NCI-H1105 (cell line): Measurements from ENCODE around the gene GLUD1.
"Not testable (repeated sequence)": the region's sequence is repeated elsewhere in the genome, so short reads cannot be mapped to it uniquely, and the experiment has no call there.

ENCODE experiments used
- DNase-seq: peaks from one replicate; lab custom pipeline; 2025; lab: John Stamatoyannopoulos, UW

Gene GLUD1

DNA sequence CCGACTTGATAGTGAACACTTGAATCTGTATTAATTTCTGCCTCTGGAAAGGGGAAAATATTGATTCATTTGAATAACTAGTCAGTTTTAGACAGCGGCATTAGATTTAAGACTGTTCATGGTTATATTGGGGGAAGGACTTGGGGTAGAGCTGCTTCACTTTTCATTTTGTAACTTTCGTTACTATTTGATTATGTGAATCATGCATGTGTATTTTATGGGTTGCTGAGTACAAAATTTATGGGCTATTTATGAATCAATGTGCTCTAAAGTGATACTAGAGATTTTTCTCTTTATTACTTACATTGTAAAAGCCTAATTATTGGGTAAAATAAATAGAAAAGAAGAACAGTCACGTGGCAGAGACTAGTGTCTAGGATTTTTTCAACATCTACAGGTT is 4.9 kb downstream of the GLUD1 start:
- no peak for DNase-seq

DNA sequence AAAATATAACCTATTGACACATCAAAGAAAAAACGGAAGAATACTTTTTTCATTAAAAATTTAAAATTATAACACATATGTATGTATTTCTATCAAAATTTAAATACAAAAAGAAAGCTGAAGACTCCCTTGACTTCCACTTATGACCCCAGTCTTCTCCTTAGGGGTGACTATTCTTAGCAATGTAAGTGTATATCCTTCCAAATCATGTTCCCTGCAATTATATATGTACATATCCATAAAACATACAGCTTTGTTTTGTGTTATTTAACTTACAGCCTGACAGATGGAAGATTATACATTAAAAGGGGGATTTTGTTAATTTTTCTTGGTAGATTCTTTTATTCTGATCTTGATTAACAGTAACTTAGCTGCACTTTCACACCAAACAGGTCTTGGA is 9.1 kb downstream of the GLUD1 start:
- DNase-seq = no peak

DNA sequence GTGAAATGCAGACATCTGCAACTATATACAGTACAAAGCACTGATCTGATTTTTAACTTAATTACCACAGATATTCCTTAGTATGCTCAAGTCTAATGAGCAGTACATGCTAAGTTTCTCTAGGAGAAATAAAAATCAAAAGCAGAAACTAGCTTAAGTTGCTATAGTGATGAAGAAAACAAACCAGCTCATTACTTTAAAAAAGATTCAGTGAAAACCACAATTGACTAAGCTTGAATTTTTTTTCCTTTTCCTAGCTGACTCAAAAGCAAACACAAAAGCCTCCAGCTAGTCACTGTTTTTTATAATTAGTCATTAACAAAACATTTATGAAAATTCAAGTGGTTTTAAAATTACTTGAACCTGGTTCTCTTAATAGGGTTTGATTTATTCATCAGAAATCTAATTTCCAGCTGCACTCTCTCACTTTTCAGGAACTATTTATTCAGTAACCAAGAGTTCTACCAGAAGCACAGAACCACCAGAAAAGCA is 10.3 kb downstream of the GLUD1 start:
- not testable (repeated sequence) for DNase-seq

DNA sequence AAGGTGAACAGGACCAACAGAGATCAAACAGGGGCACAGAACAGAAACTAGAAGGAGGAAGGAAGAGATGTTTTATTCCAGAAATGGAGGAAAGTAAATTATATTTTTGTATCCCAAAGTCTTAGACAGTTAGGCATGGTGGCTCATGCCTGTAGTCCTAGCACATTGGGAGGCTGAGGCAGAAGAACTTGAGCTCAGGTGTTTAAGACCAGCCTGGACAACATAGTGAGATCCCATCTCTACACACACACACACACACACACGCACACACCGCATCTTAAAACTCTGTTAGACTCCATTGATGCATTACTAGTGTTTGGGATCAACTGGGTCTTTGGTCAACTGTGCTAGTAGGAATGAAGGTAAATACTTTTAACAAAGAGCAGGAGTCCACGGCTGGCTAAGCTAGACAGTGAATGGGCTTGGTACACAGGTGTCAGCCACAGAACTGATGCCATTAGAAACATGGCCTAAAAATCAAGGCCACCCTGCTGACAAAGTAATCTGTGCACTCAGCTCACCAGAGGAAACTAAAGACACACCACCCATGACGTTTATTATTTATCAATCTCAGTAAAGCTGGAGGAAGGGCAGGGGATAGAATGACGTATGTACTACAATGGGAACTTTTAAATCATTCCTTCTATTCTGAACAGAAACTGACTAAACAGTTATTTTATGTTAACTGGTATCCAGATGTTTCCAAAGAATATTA is 10.9 kb downstream of the GLUD1 start:
- DNase-seq = not testable (repeated sequence)

DNA sequence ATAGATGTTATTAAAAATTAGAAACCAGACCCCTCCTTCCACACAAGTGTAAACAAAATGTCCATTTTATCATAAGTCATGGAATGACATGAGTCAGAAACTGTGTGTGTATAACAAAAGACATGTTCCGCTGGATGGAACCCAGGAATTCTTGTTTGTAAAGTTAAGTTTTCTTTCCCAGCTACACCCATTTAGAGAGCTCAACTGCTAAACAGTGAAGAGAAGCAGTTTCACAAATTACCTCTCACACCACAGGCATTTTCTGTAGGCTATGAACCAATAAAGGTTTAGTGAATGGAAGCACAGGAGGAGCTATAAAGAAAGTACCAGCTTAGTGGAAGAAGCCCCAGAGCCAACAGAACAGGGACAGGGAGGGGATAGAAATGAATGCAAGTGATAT is 12.4 kb downstream of the GLUD1 start:
- DNase-seq = not testable (repeated sequence)

DNA sequence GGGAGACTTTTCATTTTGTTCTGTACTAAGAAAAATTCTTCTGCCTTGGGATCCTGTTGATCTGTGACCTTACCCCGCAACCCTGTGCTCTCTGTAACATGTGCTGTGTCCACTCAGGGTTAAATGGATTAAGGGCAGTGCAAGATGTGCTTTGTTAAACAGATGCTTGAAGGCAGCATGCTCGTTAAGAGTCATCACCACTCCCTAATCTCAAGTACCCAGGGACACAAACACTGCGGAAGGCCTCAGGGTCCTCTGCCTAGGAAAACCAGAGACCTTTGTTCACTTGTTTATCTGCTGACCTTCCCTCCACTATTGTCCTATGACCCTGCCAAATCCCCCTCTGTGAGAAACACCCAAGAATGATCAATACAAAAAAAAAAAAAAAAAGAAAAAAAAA is 13.1 kb downstream of the GLUD1 start:
- not testable (repeated sequence) for DNase-seq

DNA sequence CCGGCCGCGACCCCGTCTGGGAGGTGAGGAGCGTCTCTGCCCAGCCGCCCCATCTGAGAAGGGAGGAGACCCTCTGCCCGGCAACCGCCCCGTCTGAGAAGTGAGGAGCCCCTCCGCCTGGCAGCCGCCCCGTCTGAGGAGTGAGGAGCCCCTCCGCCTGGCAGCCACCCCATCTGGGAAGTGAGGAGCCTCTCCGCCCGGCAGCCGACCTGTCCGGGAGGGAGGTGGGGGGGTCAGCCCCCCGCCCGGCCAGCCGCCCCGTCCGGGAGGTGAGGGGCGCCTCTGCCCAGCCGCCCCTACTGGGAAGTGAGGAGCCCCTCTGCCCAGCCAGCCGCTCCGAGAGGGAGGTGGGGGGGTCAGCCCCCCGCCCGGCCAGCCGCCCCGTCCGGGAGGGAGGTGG is 14.0 kb downstream of the GLUD1 start:
- not testable (repeated sequence) for DNase-seq

DNA sequence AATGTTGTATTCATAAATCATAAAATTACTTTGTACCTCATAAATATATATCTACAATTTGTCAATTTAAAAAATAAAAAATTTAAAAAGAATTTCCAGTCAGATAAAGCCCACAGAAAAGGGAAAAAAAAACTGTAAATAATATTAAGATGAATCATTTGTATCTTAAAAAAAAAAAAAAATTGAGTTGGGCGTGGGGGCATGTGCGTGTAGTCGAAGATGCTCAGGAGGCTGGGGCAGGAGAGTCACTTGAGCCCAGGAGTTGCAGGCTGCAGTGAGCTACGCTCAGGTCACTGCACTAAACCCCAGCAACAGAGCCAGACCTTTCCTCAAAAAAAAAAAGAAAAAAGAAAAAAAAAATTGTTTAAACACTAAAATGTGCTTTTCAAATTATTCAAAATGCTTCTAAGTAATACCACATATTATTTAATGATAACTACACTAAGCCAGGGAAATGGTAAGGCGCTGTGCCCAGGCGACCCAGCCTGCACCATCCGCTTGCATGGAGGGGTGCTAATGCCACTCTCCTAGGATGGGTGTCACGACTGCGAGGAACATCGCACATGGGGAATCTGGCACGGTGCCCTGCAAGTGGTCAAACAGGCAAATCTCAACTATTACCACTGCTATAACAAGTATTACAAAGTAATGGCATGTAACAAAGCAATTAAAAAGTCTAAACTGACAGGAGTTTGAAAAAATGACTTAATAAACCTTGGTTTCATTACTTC is 15.4 kb downstream of the GLUD1 start:
- DNase-seq = no peak

DNA sequence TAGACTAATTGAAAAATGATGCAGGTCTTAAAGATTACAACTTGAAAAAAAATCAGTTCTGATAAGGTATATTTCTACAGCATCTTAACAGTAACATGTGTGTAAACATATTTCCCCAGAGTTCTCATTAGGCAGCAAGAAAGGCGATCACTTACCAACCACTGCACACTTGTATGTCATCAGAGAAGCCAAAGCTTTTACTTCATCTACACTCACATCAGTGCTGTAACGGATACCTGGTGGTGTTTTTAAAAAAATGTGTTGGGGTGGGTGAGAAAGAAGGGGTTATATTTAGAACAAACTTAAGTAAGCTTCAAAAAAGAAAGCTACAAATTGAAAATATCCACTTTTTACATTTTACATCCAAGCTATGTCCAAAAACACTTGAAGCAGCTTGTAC is 18.2 kb downstream of the GLUD1 start:
- DNase-seq = not testable (repeated sequence)

DNA sequence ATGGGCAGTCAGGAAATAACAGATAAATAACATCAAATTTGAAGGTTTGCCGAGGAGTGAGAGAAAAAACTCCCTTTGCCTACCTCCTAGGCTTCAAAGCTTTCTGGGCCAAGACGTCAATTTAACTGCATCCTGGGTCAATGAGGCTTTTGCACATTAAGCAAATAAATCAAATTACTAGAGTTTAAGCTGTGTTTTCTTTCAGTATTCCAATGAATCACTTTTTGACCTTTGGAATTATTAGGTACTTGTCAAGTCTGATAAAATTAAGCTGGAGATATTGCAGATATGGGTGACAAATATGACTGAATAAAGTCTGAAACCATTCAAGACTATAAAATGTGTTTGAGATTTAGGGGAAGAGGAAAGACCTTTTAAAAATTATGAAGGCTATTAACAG is 22.2 kb downstream of the GLUD1 start:
- no peak for DNase-seq

DNA sequence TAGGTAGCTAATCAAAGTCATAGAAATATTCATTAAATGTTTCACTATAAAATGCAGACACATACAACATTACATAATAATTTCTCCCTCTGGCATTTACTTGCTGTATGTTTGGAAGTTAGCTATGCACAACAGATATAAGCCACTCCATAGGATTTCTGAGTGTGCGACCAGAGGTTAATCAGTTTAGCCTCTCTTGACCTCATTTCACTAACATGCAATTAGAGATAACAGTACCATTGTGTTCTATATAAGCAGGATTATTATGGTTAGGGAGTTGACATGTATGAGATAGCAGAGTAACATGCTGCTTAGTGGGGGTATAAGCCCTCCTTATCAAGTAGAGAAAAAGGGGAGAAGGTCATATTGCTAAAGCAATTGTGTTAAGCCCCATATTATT is 26.4 kb downstream of the GLUD1 start:
- no peak for DNase-seq

DNA sequence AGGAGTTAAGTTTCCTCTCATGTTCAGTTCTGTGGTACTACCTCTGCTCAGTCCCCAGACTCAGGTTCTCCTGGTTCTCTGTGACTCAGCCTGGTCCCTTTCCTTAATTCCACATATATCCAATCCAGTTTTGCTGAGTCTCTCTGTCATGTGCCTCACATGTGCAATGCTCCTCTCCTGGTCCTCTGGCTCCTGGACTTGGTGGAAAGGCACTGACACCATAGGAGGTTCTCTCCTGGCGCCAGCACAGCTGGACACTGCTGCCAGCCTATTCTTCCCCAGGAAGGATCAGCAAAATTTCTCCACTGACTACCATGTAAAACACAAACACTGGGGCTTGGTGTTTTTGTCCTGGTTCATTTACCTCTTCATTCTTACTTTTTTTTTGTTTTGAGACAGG is 27.8 kb downstream of the GLUD1 start:
- no peak for DNase-seq

DNA sequence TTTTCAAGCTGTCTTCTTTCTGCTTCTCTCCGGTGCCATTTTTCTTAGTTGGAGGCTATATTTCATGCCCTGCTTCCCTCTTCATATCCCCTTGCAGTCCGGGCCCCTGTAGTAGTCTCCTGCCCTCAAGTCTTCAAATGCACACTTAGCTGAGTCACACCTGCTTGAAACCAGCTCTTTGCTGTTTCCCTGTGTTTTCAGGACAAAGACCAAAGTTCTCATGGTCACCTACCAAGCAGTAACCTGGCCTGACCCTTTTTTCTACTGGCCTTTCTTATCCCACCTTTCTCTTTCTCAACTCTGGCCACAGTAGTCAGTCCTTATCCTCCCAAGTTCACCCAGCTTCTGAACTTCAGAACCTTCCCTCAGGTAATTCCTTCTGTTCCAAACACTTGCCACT is 28.5 kb downstream of the GLUD1 start:
- DNase-seq = no peak

DNA sequence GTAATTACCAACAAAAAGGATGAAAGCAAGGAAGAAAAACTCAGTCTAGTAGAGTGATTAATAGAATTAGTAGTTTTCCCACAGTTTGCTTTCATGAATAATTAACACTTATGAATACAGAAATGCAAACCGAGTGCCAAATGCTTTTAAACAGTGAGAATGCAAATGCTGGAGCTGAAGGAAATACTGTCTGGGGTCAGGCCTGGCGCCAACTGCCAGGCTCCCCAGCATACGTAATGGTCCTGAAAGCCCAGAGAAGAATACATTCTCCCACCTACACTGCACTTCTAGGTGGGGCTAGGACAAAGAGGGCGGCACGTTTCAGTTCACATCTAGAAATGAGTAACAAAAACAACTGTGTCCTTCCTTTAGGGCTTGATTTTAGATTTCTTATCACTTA is 30.0 kb downstream of the GLUD1 start:
- no peak for DNase-seq

DNA sequence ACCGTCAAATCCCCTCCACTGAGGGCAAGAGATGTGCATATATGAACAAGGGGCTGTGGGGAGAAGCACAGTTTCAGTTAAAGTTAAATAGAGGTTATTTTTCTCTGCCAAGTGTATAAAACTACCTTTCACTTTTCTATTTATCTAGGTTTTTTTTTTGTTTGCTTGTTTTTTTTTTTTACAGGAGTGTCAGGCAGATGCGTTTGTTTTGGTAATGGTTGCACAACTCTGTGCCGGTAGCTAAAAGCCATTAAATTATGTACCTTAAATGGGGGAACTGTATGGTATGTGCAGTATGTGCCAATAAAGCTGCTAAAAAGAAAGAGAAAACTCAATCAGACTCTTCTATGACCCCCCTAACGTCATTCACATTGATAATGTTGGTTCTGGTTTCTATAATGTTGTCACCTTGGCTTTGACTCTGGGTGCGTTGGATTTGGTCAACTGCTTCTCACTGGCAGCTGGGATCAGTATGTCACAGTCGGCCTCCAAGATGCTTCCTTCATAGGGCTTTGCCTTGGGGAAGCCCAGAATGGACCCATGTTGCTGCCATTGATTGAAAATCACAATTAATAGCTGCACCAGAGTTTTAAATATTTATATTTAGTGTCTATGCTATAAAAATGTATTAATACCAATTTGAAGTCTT is 34.2 kb downstream of the GLUD1 start:
- no peak for DNase-seq

DNA sequence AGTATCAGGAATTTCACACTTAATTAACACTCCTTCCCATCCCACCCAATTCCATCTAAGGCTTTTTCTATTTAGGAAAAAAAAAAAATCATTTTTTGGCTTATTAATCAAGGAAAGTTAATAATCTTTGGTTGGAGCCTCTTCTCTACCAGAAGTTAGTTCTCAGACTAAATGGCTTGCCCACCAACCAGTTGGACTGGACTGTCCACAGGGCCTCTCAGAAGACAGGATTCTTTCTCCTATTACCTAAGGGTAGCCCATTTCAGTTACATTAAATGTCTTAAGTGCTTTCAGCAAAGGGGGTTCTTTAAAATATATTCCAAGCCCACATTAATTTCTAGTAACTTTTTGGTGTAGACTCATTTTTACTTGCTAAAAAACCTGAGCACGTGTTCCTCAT is 35.2 kb downstream of the GLUD1 start:
- DNase-seq = no peak

DNA sequence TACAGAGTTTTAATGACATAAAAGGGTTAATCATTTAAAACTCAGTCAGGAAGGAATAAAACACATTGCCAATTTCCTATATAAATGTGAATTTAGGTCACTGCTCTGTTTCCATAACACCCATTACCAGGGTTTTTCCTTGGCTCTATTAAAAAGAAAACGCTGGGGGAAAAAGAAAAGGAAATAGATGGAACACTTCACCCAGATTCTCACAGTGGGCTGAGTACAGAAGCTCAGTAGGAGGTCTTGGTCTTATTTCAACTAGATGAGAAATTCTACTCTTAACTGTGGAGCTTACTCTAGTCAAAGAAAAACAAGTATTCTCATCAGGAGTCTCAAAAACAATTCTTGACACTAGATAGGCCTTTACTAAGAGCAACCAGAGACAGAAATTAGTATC is 36.5 kb downstream of the GLUD1 start:
- no peak for DNase-seq

DNA sequence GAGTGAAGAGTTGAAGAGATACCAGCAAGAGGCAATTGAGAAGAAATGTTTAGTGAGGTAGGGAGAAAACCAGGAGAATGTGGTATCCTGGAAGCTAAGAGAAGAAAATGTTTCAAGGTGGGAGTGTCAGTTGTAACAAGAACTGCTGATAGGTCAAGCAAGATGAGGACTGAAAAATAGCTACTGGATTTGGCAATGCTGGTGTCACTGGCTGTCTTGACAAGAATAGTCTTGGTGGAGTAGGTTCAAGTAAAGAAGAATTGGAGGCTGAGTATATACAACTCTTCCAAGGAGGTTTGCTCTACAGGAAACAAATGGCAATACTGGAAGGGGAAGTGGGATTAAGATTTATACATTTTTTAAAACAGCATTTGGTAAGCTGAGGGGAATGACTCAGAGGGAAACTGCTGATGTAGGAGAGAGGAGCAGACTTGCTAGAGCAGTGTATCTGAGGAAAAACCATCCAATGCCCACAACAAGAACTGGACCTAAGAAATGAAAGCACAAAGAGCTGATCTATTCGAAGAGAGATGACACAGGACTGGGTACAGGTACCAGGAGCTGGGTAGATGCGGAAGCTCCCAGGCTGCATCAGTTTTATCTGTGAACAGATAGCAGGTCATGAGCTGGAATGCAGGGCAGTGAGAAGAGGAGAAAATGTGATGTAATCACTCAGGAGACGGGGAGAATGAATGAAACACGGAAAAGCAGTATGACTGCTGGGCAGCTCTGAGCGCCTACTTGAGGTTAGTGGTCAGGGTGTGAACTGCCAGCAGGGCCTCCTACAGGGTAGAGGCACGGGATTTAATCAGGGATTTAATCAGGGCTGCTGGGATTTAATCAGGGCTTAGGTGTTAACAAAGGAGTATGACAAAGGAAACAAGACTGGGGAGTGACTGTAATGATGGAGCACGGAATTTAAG is 40.0 kb downstream of the GLUD1 start:
- DNase-seq = no peak

DNA sequence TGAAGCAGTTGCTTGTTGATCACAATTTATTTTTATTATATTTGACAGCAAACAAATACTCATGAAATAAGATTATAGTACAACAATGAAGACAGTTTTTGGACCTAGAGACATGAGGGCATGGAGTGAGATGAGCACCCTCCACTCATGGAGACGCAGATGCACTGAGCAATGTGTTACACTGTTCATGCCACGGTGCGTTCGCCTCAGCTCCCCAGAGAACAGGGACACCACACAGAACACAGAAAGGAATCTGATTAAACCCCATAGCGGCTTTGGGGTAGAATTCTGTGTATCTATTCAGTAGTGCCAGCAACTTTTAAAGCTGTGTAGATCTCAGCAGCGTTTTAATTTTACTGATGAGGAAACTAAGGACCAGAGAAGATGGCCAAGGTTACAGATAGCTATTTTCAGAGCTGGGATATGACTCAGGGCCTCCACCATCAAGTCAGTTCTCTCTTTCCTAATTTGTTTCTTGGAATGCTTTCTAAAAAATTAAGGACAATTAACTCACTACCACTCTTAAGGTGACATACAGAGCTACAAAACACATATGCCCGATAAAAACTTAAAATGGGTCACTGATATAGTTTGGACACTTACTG is 41.0 kb downstream of the GLUD1 start:
- DNase-seq = no peak

DNA sequence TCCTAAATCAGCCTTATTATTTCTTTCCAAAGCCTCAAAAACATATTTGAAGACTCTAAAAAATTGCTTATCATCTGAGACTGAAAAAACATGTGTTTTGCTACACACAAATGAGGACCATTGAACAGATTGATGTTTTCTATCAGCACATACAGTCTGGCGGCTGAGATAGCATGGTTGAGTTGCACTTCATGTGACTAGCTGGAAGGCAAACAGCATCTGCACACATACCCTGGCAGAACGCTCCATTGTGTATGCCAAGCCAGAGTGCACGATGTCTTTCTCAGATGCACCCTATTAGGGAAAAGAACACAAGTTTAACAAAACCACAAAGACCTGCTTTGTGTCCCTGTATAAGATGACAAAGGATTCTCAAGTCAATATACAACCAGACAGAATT is 41.5 kb downstream of the GLUD1 start:
- peak; percentile 45 for DNase-seq

DNA sequence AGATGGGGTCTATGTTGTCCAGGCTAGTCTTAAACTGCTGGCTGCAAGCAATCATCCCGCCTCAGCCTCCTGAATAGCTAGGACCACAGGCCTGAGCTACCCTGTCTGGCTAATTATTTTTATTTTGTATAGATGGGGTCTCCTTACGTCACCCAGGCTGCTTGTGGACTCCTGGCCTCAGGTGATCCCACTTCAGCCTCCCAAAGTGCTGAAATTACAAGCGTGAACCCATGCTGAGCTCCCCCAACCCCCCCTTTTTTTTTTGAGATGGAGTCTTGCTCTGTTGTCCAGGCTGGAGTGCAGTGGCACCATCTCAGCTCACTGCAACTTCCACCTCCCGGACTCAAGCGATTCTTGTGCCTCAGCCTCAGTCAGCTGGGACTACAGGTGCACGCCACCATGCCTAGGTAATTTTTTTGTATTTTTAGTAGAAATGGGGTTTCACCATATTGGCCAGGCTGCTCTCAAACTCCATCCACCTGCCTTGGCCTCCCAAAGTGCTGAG is 49.2 kb downstream of the GLUD1 start:
- no peak for DNase-seq
